SW480 (cell line): Measurements from ENCODE around the gene POLRMT.
"Not testable (repeated sequence)": the region's sequence is repeated elsewhere in the genome, so short reads cannot be mapped to it uniquely, and the experiment has no call there.

ENCODE experiments used
- DNase-seq: peaks from one replicate; pipeline ENCODE4 v3.0.0-alpha.2; 2016; ENCODE audit warnings: low spot score

POLRMT gene

GRCh38 chr19:626566-626965 lies 6.8 kb downstream of the POLRMT start:
- not testable (repeated sequence) for DNase-seq

GRCh38 chr19:625257-625656 lies 8.1 kb downstream of the POLRMT start:
- DNase-seq = no peak

DNA sequence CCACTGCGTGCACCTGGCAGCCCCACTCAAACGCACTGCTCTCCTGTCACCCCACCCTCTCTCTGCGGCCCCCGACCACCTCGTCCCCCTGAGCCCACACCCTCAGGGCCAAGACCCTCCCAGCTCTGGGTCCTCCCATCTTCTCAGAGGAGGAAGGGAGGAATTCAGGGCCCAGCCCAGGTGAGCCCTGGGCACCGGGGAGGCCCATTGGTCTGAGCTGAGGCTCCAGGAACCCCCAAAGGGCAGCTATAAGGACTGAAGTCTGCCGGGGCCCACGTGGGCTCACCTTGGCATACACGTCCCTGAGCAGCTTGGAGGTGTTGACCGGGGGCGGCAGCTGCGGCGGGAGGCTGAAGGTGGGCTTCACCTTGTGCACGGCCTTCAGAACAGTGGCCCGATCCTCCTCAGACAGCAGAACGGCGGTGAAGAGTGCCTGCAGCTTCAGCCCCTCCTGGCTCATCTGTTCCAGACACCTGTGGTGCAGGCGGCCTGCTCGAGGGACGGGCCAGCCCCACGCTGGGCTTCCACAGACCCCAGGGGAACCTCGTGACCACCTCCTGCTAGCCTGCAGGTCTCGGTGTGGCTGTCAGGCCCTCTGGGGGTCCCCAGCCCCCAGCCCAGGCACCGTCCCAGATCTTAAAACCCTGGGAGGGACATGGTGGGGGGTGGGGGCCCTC lies 8.8 kb downstream of the POLRMT start:
- no peak for DNase-seq

GRCh38 chr19:623974-624373 lies 9.4 kb downstream of the POLRMT start:
- no peak for DNase-seq

GRCh38 chr19:623175-623916 lies 10.0 kb downstream of the POLRMT start:
- DNase-seq = no peak

DNA sequence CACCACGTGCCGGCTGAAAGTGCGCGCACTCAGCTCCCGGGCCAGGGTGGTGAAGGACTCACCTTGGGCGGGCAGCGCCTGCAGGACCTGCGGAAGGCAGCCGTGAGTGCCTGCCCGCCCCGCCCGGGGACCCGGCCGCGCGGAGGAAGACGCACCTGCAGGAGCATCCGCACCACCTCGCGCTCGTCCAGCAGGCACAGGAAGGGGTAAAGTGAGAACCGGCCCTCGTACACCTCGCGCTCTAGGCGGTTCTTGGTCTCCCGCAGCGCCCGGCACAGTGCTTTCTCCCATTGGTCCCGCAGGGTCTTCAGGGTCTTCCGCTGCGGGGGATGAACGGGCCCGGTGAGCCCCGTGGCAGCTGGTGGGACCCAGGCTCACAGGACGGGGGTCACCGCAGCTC lies 10.7 kb downstream of the POLRMT start:
- DNase-seq = no peak

GRCh38 chr19:621819-622218 lies 11.5 kb downstream of the POLRMT start:
- DNase-seq = no peak

GRCh38 chr19:621191-621590 lies 12.1 kb downstream of the POLRMT start:
- DNase-seq = not testable (repeated sequence)

DNA sequence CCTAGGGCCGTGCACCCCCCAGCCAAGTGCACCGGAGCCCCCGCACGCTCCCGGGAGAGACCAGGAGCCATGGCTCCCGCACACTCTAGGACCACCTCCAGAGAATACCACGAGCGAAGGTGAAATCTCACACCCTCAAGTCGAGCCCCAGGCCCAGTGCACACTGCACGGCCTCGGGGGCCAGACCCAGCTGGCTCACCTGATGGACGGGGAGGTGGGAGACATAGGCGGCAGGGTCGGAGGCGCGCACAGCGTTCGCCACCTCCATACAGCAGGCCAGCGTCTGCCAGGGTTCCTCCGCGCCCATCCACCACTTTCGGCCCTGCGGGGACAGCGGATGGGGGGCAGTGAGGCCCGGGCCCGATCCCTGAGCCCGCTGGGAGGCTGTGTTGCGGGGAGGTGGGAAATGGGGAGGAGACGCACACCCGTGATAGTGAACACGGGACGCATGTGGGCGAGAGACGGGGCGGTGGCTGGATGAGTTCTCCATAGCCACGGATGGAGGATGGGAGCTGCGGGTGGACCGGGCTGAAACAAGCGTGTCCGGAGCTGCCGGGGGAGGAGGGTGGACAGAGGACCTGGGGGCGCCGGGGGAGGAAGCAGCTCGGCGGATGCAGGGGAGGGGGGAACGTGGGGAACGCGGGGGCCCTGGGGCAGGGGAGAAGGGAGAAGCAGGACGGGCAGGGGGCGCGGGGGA lies 13.0 kb downstream of the POLRMT start:
- no peak for DNase-seq

GRCh38 chr19:619286-620002 lies 13.9 kb downstream of the POLRMT start:
- DNase-seq = no peak

GRCh38 chr19:618674-619285 lies 14.6 kb downstream of the POLRMT start:
- no peak for DNase-seq

DNA sequence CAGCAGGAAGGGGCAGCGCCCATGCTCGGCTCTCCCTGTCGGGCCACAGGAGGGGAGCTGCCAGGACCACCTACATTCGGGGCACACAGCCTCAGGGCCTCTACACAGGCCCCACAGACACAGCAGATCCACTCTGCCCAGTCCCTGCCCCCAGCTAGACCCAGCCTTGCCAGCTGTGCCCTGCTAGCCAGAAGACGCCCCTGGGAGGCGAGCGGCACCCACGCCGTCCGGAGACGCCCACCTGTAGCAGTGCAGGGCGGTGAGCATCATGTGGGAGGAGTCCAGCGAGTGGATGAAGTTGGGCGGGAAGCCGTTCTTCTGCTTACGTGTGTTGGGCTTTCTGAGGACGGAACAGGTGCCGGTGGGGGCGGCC lies 15.1 kb downstream of the POLRMT start:
- no peak for DNase-seq

GRCh38 chr19:617551-618246 lies 15.6 kb downstream of the POLRMT start:
- DNase-seq = no peak

- no peak for DNase-seq
Observed at GRCh38 chr19:616747-617526, 16.4 kb downstream of the POLRMT start.

- DNase-seq = no peak
Observed at GRCh38 chr19:616062-616700, 17.2 kb downstream of the POLRMT start.

GRCh38 chr19:615619-616018 lies 17.7 kb downstream of the POLRMT start:
- DNase-seq = no peak

DNA sequence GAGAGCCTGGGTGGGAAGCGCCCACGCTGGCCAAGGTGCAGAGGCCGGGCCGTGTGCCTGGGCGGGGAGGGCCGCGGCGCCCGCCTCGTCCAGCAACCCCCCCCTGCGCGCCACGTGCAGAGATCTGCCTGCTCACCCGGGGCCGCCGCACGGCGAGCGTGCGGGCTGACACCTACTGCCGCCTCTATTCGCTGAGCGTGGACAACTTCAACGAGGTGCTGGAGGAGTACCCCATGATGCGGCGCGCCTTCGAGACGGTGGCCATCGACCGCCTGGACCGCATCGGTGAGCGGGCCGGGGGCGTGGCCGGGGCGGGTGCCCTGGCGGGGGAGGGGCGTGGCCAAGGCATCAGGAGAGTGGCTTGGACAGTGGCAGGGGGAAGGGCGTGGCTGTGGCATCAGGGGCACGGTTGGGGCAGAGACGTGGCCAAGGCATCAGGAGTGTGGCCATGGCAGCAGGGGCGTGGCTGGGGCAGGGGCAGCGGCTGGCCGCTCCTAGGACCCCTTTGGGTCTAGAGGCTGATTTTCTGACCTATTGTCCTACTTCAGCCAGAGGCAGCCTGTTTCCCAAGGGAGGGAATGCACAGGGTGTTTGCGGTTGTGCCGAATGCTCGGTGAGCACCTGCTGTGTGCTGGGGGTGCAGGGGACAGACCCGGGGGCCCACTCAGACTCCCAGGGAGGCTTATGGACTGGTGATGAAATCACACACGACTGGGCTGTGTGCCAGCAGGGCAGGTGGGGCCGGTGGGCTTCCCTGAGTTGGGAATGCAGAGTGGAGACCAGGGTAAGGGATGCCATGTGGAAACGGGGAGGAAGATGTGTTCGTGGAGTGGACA lies 19.4 kb downstream of the POLRMT start:
- no peak for DNase-seq

DNA sequence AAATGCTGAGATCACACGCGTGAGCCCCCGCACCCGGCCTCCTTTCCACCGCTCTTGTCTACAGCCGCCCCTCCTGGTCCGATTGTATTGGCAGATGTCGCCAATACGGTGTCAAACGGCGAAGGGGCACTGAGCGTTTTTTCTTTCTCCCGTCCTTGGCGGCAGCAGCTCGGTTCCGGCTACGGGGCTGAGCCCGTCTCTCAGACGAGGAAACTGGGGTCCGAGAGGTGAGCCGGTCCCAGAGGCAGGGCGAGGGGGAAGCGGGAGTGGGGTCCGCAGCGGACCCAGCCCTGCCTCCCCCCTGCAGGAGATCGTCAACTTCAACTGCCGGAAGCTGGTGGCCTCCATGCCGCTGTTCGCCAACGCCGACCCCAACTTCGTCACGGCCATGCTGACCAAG lies 20.4 kb downstream of the POLRMT start:
- no peak for DNase-seq

DNA sequence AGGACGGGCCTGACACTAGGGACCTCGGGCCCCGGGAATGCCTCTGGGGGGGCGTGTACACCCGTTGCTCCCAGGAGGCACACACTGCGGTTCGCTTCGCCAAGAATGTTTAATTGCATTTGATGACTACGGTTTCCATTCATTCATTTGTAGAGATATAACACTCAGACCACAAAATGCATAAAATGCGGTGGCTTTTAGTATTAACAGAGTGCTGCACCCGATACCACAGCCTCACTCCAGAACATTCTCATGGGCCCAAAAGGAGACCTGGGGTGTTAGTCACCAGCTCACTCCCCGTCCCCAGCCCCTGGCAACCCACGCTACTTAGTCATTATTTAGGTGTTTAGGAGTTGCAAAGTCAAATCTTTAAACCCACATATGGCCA lies 21.9 kb downstream of the POLRMT start:
- peak; percentile 94 for DNase-seq
